ENCODE results near the gene SH2B3. TPM values are rescaled to one million over a fixed set of nuclear protein-coding genes. Genes with fewer than 3 reads are reported as not detected.
A peak's percentile ranks its signal among the peaks of the same experiment; 100 is the strongest.

The SH2B3 gene
- total and polyA plus RNA-seq, 9 of the 15 experiments (the other 6 are each of a cell fraction or from before 2014, with no cell fraction given) = 10.8 to 75.3 (median 37.4) TPM

GRCh38 chr12:111396726-111397445 lies 8.8 kb upstream of the SH2B3 start (continued):
- TF ChIP-seq RBBP5 (IDR thresholded peaks at IDR 0.05; ENCODE audit: borderline replicate concordance, insufficient read depth, low read length, poor library complexity, severe bottlenecking) (no peak), CBX5 (IDR thresholded peaks at IDR 0.05; ENCODE audit: borderline replicate concordance, low read depth) (0 out of 2 replicates have a peak, but pooled peaks have one; percentile 66), KAT8 (IDR thresholded peaks at IDR 0.05; ENCODE audit: low read depth) (no peak), ZFPM2 (CRISPR knock-in tag; IDR thresholded peaks at IDR 0.05) (no peak), U2AF1 (optimal IDR thresholded peaks at IDR 0.05; ENCODE audit: low read depth, low read length) (no peak), CREM (IDR thresholded peaks at IDR 0.05; ENCODE audit: low read depth) (peak; percentile 60), ZNF512 (tag; IDR thresholded peaks at IDR 0.05) (no peak), SRSF3 (IDR thresholded peaks at IDR 0.05; ENCODE audit: insufficient read depth, low read length) (no peak), CCAR2 (IDR thresholded peaks at IDR 0.05; ENCODE audit: low read depth, low read length) (no peak), ATF7 (IDR thresholded peaks at IDR 0.05) (peak; percentile 56), KAT7 (CRISPR knock-in tag; IDR thresholded peaks at IDR 0.05; ENCODE audit: borderline replicate concordance) (no peak), ETV1 (tag; conservative IDR thresholded peaks at IDR 0.05; ENCODE audit: low read depth) (peak; percentile 45; the same call in 1 of the 2 replicates), ZNF408 (CRISPR knock-in tag; IDR thresholded peaks at IDR 0.05; ENCODE audit: low read depth) (no peak), CHD4 (IDR thresholded peaks at IDR 0.05; ENCODE audit: insufficient read depth, insufficient replicate concordance, low read depth, low read length, poor library complexity, severe bottlenecking) (peak; percentile 87)
- TF ChIP-seq, protein P1, sequence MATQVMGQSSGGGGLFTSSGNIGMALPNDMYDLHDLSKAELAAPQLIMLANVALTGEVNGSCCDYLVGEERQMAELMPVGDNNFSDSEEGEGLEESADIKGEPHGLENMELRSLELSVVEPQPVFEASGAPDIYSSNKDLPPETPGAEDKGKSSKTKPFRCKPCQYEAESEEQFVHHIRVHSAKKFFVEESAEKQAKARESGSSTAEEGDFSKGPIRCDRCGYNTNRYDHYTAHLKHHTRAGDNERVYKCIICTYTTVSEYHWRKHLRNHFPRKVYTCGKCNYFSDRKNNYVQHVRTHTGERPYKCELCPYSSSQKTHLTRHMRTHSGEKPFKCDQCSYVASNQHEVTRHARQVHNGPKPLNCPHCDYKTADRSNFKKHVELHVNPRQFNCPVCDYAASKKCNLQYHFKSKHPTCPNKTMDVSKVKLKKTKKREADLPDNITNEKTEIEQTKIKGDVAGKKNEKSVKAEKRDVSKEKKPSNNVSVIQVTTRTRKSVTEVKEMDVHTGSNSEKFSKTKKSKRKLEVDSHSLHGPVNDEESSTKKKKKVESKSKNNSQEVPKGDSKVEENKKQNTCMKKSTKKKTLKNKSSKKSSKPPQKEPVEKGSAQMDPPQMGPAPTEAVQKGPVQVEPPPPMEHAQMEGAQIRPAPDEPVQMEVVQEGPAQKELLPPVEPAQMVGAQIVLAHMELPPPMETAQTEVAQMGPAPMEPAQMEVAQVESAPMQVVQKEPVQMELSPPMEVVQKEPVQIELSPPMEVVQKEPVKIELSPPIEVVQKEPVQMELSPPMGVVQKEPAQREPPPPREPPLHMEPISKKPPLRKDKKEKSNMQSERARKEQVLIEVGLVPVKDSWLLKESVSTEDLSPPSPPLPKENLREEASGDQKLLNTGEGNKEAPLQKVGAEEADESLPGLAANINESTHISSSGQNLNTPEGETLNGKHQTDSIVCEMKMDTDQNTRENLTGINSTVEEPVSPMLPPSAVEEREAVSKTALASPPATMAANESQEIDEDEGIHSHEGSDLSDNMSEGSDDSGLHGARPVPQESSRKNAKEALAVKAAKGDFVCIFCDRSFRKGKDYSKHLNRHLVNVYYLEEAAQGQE (IDR thresholded peaks at IDR 0.05; ENCODE audit: borderline replicate concordance) = peak; percentile 91
- TF ChIP-seq, protein P1 (CRISPR knock-in tag; IDR thresholded peaks at IDR 0.05; ENCODE audit: low read depth) = no peak
